HCT116 (cell line): ENCODE results near the gene VPS11. TPM values are rescaled to one million over a fixed set of nuclear protein-coding genes. Genes with fewer than 3 reads are reported as not detected.

ENCODE experiments used
- ATAC-seq: fragments of 200-7000 bp; cut with Tn5 transposase; 2 replicates; pipeline ENCODE4 v1.9.1; 2020; ENCODE audit warnings: mild to moderate bottlenecking, moderate library complexity
- BruUV-seq: library from RNA; stranded (reverse); fragments of 400-500 nt; replicated peaks from 2 replicates; lab custom pipeline; 2021; lab: Mats Ljungman, UMichigan
- CTCF ChIA-PET: fragments of 300-600 bp; sonication (Branson Sonifier 250); formaldehyde crosslinking; loops from one replicate; lab custom pipeline; 2021; ENCODE audit warnings: antibody characterized with exemption; lab: Charles Lee
- POLR2A ChIA-PET: fragments of 300-600, 350-600 bp; sonication (Branson Sonifier 250); formaldehyde crosslinking; loops from one replicate; lab custom pipeline; 2021; ENCODE audit warnings: antibody characterized with exemption; lab: Charles Lee
- RAD21 ChIA-PET, 2 experiments: fragments of 300-600 bp; sonication (Branson Sonifier 250); formaldehyde crosslinking; loops; one replicate each; lab custom pipeline; 2023; ENCODE audit warnings: low total read pairs in 2 of 2; ENCODE audit not compliant: uncharacterized antibody in 2 of 2, unreplicated experiment in 2 of 2, low non-redundant PET in 1 of 2; lab: Charles Lee
- DNase-seq: peaks from one replicate; pipeline ENCODE4 v3.0.0-alpha.2; 2010; ENCODE audit warnings: low read depth, low spot score
- H2AFZ ChIP-seq: fragments of 200-600 bp; shearing (Covaris generic), sonication (generic); 2 replicates; pipeline ENCODE4 v1.6.1; 2017; ENCODE audit warnings: low read depth, mixed run types, mixed read lengths, antibody characterized with exemption, low read length; ENCODE audit not compliant: poor library complexity, severe bottlenecking
- H3K27ac ChIP-seq: 2 replicates; pipeline ENCODE4 v1.5.1; 2012; ENCODE audit warnings: low read depth, low read length
- H3K27me3 ChIP-seq: fragments of 200-600 bp; sonication (generic); 2 replicates; pipeline ENCODE4 v1.6.1; 2016; ENCODE audit warnings: mixed run types, low read length, mixed read lengths; ENCODE audit not compliant: insufficient read depth
- H3K36me3 ChIP-seq, 2 experiments: fragments of 200-500 bp in 1 of 2; fragments of 200-600 bp in 1 of 2; sonication (Bioruptor generic) in 1 of 2; sonication (generic) in 1 of 2; 2 replicates each; pipeline versions ENCODE4 v1.5.1 to v1.6.1; 2014 to 2016; ENCODE audit warnings: low read length in 2 of 2, inconsistent platforms in 1 of 2, mixed read lengths in 1 of 2, mixed run types in 1 of 2; ENCODE audit not compliant: insufficient read depth in 2 of 2, control insufficient read depth in 1 of 2
- H3K4me1 ChIP-seq, 2 experiments: fragments of 200-600 bp in 1 of 2; sonication (generic) in 1 of 2; 2 replicates each; pipeline versions ENCODE4 v1.5.1 to v1.6.1; 2012 to 2017; ENCODE audit warnings: low read length in 2 of 2, inconsistent platforms in 1 of 2, mild to moderate bottlenecking in 1 of 2, mixed read lengths in 1 of 2, mixed run types in 1 of 2, moderate library complexity in 1 of 2; ENCODE audit not compliant: insufficient read depth in 2 of 2, control insufficient read depth in 1 of 2
- H3K4me2 ChIP-seq: fragments of 200-600 bp; sonication (generic); 2 replicates; pipeline ENCODE4 v1.6.1; 2017; ENCODE audit warnings: mixed run types, low read length, mixed read lengths
- H3K4me3 ChIP-seq, 2 experiments: fragments of 200-600 bp in 1 of 2; sonication (generic) in 1 of 2; replicated peaks in 1 of 2; 2 replicates each; pipeline ENCODE4 v1.5.1; 2011 to 2016; ENCODE audit warnings: low read length in 2 of 2, control low read depth in 1 of 2, low read depth in 1 of 2, mild to moderate bottlenecking in 1 of 2, mixed read lengths in 1 of 2, mixed run types in 1 of 2
- H3K79me2 ChIP-seq: fragments of 200-600 bp; sonication (generic); 2 replicates; pipeline ENCODE4 v1.6.1; 2017; ENCODE audit warnings: mild to moderate bottlenecking, mixed run types, low read length, moderate library complexity, mixed read lengths; ENCODE audit not compliant: insufficient read depth
- H3K9ac ChIP-seq: fragments of 200-600 bp; sonication (generic); 2 replicates; pipeline ENCODE4 v1.6.1; 2016; ENCODE audit warnings: low read length, mixed read lengths
- H3K9me2 ChIP-seq: fragments of 200-600 bp; sonication (generic), shearing (Covaris generic); 2 replicates; pipeline ENCODE4 v1.6.1; 2017; ENCODE audit warnings: mixed run types, mild to moderate bottlenecking, moderate library complexity; ENCODE audit not compliant: insufficient read depth
- H3K9me3 ChIP-seq, 2 experiments: fragments of 200-500 bp in 1 of 2; fragments of 200-600 bp in 1 of 2; sonication (Bioruptor generic) in 1 of 2; sonication (generic) in 1 of 2; 2 replicates each; pipeline ENCODE4 v1.6.1; 2014 to 2017; ENCODE audit warnings: low read length in 2 of 2, mixed read lengths in 2 of 2, inconsistent platforms in 1 of 2, low read depth in 1 of 2, mild to moderate bottlenecking in 1 of 2, mixed run types in 1 of 2, moderate library complexity in 1 of 2; ENCODE audit not compliant: control insufficient read depth in 1 of 2, insufficient read depth in 1 of 2
- H4K20me1 ChIP-seq: fragments of 200-600 bp; sonication (generic), shearing (Covaris generic); 2 replicates; pipeline ENCODE4 v1.6.1; 2017; ENCODE audit warnings: mixed run types, mild to moderate bottlenecking, moderate library complexity; ENCODE audit not compliant: insufficient read depth
- CBX3 ChIP-seq: IDR thresholded peaks from 2 replicates; pipeline ENCODE4 v1.6.1; 2012; ENCODE audit warnings: low read depth
- ELF1 ChIP-seq: IDR thresholded peaks from 2 replicates; pipeline ENCODE4 v1.6.1; 2012; ENCODE audit warnings: low read depth, borderline replicate concordance
- EZH2phosphoT487 ChIP-seq: fragments of 200-600 bp; IDR thresholded peaks from 2 replicates; pipeline ENCODE4 v1.6.1; 2018; ENCODE audit warnings: antibody characterized with exemption, borderline replicate concordance
- POLR2A ChIP-seq: IDR thresholded peaks from 2 replicates; pipeline ENCODE4 v1.7.0; 2011; ENCODE audit warnings: borderline replicate concordance; ENCODE audit not compliant: insufficient read depth, insufficient read length; ENCODE audit errors: extremely low read depth
- SRF ChIP-seq: IDR thresholded peaks from 2 replicates; pipeline ENCODE4 v1.6.1; 2012; ENCODE audit warnings: low read depth
- intact Hi-C: fragments of 100-400 bp; cut with micrococcal nuclease; formaldehyde crosslinking; loops from 2 replicates; pipeline ENCODE4 v1.10.0; 2022
- total RNA-seq: library from RNA; stranded (reverse); gene quantifications from one replicate; pipeline ENCODE4 v1.2.1, GENCODE V29; 2021; ENCODE audit not compliant: unreplicated experiment
- TF ChIP-seq, protein P1 (sequence below), 3 experiments: fragments of 200-600 bp in 1 of 3; sonication (generic) in 1 of 3; IDR thresholded peaks in 2 of 3; conservative IDR thresholded peaks in 1 of 3; 2 replicates each; pipeline ENCODE4 v1.5.1; 2012 to 2017; ENCODE audit warnings: low read depth in 2 of 3, low read length in 2 of 3, antibody characterized with exemption in 1 of 3, borderline replicate concordance in 1 of 3, control low read depth in 1 of 3, mild to moderate bottlenecking in 1 of 3, mixed read lengths in 1 of 3, mixed run types in 1 of 3, moderate library complexity in 1 of 3; ENCODE audit not compliant: insufficient read depth in 1 of 3
- TF ChIP-seq, protein P2 (sequence below): IDR thresholded peaks from 2 replicates; pipeline ENCODE4 v1.6.1; 2012
- TF ChIP-seq, protein P3 (sequence below): IDR thresholded peaks from 2 replicates; pipeline ENCODE4 v1.6.1; 2012

VPS11 gene
- total RNA-seq, 1 experiment from 2014 or later, result 20.4 TPM

DNA sequence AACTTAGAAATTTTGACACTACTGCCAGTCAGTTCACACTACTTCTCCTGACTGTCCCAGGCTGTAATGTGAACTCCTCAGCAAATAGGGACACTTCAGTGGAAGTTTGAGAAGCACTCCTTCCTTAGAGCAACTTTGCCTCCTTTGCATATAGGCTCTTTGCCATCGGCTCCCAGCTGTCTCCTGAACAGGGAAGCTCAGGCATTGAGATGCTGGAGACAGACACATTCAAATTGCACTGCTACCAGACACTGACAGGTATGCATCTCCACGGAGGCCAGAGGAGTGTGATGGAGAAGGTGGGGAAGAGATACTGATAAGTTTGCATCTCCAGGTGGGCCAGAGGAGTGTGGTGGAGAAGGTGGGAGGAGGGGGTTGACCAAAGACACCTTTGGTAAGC, 47.6 kb upstream of the VPS11 start:
- Histone ChIP-seq H3K36me3 (peaks cover 30 to 54% of the 10 kb centered on the region in 2 experiments), H2AFZ (no peak overlapping the region), H3K4me2 (peak overlapping the region; percentile 70), H3K9ac (peak overlapping the region; percentile 99), H3K27me3 (no peaks in the 10 kb centered on the region), H3K9me2 (no peaks in the 10 kb centered on the region), H3K9me3 (no peaks in the 10 kb centered on the region), H3K27ac (no peak overlapping the region), H3K79me2 (peaks cover 64% of the 10 kb centered on the region), H3K4me3 (peak overlapping the region; percentile 72 to 91), H3K4me1 (peaks cover 18 to 40% of the 10 kb centered on the region in 2 experiments), H4K20me1 (no peaks in the 10 kb centered on the region)
- ATAC-seq, result no peak
- ChIA-PET RAD21 (no interaction called here), CTCF (interaction anchor here (1.1 kb wide), 1 partner anchor 11 kb away, joined by 3 read pairs; no protein-coding TSS in a partner anchor), POLR2A (no interaction called here)
- intact Hi-C loops, result loop anchor here (2.0 to 5.0 kb wide), 2 partner anchors 83 to 108 kb away; no protein-coding TSS in a partner anchor
- no TSS peak for BruUV-seq
- no peak for DNase-seq
- TF ChIP-seq EZH2phosphoT487, result no peak
- TF ChIP-seq, protein P1, sequence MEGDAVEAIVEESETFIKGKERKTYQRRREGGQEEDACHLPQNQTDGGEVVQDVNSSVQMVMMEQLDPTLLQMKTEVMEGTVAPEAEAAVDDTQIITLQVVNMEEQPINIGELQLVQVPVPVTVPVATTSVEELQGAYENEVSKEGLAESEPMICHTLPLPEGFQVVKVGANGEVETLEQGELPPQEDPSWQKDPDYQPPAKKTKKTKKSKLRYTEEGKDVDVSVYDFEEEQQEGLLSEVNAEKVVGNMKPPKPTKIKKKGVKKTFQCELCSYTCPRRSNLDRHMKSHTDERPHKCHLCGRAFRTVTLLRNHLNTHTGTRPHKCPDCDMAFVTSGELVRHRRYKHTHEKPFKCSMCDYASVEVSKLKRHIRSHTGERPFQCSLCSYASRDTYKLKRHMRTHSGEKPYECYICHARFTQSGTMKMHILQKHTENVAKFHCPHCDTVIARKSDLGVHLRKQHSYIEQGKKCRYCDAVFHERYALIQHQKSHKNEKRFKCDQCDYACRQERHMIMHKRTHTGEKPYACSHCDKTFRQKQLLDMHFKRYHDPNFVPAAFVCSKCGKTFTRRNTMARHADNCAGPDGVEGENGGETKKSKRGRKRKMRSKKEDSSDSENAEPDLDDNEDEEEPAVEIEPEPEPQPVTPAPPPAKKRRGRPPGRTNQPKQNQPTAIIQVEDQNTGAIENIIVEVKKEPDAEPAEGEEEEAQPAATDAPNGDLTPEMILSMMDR (IDR thresholded peaks at IDR 0.05 in 2 of 3, conservative IDR thresholded peaks at IDR 0.05 in 1 of 3; ENCODE audit: borderline replicate concordance in 1 of 3, insufficient read depth in 1 of 3, low read depth in 2 of 3, low read length in 2 of 3), result no peak
- no peak for TF ChIP-seq ELF1
- TF ChIP-seq, protein P2, sequence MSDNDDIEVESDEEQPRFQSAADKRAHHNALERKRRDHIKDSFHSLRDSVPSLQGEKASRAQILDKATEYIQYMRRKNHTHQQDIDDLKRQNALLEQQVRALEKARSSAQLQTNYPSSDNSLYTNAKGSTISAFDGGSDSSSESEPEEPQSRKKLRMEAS, result no peak
- TF ChIP-seq, protein P3, sequence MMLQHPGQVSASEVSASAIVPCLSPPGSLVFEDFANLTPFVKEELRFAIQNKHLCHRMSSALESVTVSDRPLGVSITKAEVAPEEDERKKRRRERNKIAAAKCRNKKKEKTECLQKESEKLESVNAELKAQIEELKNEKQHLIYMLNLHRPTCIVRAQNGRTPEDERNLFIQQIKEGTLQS, result no peak
- no peak for TF ChIP-seq SRF
- TF ChIP-seq CBX3, result no peak
- no peak for TF ChIP-seq POLR2A
